AG20443 (cell line): ENCODE data around the gene PTF1A.
"Not testable (repeated sequence)": the region's sequence is repeated elsewhere in the genome, so short reads cannot be mapped to it uniquely, and the experiment has no call there.

Experiments used
- DNase-seq: peaks from one replicate; pipeline ENCODE4 v3.0.0; 2012; ENCODE audit warnings: low spot score, mixed read lengths

Gene PTF1A

DNA sequence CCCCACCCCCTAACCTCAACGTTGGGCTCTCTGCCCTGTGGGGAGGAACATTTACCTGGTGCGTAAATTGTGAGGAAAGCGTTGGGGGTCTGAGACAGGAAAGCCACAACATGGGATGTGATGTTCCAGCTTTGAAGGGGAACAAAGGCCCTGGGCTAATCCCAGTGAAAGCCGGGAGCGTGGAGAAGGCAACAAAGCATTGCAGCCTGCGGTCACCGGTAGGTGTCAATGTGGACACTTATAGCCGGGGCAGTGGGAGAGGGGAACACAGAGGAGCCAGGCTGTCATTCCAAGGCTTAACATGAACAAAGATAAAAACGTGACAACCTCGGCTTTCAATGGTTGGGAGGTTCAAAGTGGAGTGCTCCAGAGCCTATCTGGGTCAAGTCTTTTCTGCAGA is 12.7 kb downstream of the PTF1A start:
- DNase-seq = no peak

DNA sequence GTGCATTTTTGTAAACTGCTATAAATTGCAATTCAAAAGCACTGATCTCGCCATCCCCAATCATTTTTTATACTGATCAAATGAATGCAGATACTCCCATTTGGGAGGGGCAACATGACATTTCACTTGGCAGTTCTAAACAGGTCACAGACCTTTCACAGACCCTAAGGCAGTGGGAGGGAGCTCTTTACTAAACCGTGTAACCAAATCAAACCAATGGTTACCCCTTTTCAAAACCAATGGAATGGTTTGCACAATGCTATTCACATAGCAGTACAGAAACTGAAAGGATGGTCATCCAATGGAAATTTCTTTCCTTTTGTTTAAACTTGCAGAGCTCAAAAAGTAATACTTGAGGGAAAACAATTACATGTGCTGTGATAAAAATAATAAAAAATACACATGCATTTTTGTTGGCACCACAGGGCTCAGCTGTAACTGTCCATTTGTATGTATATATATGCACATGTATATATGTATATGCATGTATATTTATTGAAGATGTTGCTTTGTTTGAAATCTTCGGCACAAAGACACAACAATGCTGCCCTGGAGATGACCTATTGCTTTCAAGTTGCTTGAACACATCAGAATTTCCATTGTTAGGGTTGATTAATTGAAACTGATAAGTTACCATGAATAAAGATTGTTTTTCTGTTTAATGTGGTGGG is 14.0 kb downstream of the PTF1A start:
- no peak for DNase-seq

- no peak for DNase-seq
Observed at GRCh38 chr10:23217471-23217870, 25.4 kb downstream of the PTF1A start.

- no peak for DNase-seq
Observed at GRCh38 chr10:23230582-23230981, 38.5 kb downstream of the PTF1A start.

- no peak for DNase-seq
Observed at GRCh38 chr10:23238015-23238414, 45.9 kb downstream of the PTF1A start.

- DNase-seq = not testable (repeated sequence)
Observed at GRCh38 chr10:23241779-23242178, 49.7 kb downstream of the PTF1A start.
